Bone marrow (tissue), 2 donors: ENCODE data around the gene SLC6A12.

Experiments
- DNase-seq, 2 donors: peaks; one replicate each; lab custom pipeline; 2025; lab: John Stamatoyannopoulos, UW

The SLC6A12 gene

GRCh38 chr12:163406-163986 lies 50.5 kb downstream of the SLC6A12 start:
- no peak for DNase-seq

DNA sequence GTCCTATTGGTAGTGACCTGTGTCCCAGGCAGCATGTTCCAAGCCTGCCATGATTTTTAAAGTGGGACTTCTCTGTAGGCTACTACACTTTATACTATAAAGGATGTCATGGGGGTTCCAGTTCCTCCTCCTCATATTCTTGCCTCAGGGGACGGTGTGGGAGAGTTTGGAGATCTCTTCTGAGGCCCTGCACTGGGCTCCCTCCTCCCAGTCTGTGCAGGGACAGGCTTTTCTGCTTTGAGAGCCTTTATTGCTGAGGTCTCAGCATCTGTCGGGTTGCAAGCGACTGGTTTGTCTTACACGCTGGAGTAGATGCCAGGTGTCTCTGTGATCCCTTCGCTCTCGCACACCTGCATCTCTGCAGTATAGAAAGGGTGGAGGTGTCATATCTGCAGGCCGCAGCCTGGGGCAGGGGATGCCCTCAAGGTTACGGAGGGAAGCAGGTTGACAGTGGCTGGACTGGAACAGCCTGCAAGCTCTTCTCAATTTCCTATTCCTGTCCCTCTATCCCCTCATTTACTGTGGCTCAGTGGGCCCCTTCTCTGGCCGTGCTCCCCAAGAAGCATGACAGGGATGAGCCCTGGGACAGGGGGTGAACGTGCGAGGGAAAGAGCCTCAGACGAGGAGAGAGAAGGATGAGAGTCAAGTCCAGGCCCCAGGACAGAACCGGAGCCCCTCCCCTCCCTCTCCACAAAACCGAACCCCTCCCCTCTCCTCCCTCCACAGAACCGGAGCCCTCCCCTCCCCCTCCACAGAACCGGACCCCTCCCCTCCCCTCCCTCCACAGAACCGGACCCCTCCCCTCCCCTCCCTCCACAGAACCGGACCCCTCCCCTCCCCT lies 51.3 kb downstream of the SLC6A12 start:
- no peak for DNase-seq

DNA sequence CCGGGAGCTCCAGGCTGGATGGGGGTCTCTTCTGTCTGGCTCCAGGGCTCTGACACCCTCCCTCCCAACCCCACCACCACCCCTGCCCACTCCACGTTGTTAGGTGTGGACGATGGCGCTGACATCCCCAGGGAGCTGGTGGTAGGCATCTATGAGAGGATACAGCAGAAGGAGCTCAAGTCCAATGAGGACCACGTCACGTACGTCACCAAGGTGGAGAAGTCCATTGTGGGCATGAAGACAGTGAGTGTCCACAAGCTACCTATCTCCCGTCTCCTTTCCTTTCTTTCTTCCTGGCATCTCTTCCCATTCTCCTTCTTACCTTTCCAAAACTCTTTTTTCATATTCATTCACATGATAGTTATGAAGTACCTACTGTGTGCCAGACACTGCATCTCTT lies 52.1 kb downstream of the SLC6A12 start:
- no peak for DNase-seq

GRCh38 chr12:160858-161257 lies 53.1 kb downstream of the SLC6A12 start:
- no peak for DNase-seq

GRCh38 chr12:159156-159782 lies 54.7 kb downstream of the SLC6A12 start:
- no peak for DNase-seq

DNA sequence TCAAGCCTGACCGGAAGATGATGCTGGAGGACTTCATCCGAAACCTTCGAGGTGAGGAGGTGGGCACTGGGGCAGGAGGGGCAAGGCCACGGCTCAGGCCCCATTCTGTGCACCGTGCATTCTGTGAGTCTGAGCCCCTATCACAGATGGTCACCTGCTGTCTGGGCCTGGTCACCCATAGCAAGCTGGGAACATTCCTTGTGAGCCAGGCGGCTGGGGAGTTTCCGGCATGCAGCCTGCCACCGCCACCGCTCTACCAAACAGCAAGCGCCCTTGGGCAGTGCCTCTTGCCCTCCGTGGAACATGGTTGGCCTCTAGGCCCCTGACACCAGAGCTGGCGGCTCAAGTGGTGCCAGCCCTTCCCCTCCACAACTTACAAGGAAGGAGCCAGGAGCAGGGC lies 56.3 kb downstream of the SLC6A12 start:
- no peak for DNase-seq

GRCh38 chr12:156945-157344 lies 57.0 kb downstream of the SLC6A12 start:
- no peak for DNase-seq

GRCh38 chr12:155646-156045 lies 58.3 kb downstream of the SLC6A12 start:
- DNase-seq, result no peak

DNA sequence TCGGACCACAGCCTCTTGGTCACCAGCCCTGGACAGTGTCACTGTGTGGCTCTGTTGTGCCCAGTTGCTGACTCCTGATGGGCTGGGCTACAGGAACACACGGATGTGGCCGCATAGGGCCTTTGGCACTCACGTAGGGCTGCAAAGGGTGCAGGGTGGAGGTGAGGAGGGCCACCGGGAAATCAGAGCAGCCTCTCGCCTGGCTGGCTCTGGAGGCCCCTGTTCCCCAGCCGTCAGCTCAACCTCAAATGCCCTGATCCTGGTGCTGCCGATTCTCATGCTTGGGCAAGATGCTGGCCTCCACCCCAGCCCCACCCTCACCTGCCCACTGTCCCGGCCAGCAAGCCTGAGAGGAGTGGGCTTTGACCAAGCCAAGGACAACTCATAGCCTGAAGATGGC lies 59.0 kb downstream of the SLC6A12 start:
- DNase-seq, result no peak

DNA sequence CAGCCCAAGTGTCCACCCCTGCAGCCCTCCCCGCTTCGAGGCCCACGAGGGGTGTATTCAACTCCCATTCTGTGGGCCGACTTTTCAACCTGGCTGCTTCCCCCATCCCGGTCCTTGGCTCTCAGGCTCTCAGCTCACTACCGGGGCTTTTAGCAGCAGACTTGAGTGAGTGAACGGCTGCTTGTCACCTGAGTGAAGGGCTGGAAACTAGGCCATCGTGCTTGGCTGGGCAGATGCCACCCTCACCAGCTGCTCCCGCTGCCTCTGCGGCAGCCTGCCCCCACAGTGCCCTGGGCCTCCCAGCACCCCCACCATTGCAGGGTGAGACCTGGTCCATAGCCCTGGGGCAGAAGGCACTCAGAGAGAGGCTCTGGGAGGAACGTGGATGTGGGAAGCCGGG lies 59.9 kb downstream of the SLC6A12 start:
- DNase-seq, result no peak

GRCh38 chr12:153080-153746 lies 60.7 kb downstream of the SLC6A12 start:
- DNase-seq, result peak in 1 of 2 donors; percentile 63

GRCh38 chr12:152440-152839 lies 61.5 kb downstream of the SLC6A12 start:
- DNase-seq, result no peak

GRCh38 chr12:151579-151978 lies 62.4 kb downstream of the SLC6A12 start:
- no peak for DNase-seq

DNA sequence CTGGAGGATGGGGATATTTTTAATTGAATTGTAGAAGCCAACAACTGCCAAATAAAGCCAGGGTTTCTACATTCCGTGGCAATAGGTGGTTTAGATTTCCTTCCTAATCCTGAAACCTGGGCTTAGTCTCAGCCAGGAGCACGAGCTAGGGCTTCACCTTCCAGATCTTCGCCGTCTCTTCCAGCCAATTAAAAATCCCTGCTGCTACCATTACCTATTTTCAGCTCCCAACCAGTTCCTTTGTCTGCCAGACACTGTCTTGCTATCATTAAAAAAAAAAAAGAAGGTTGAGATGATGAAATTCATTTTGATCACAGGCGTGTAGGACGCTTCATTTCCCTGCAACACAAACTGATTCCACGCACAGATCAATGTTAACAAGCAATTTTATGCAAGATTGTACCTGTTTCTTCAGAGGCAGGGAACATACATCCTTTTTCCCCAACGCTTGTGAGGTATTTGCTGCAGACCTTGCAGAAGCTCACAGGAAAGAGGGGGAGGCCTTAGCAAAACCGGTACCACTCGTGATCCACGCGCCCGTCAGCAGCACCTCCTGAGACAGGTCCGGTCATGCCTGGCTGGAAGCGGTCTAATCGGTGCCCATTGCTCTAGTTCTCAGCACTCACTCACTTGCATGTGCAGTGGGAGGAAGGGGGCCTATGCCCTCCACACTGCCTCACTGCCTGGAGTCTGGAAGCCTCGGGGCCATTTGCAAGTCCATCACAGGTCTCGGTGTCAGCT lies 65.1 kb downstream of the SLC6A12 start:
- DNase-seq, result no peak

- DNase-seq, result no peak
Measured at GRCh38 chr12:147242-147641, 66.7 kb downstream of the SLC6A12 start.

GRCh38 chr12:145369-145960 lies 68.5 kb downstream of the SLC6A12 start:
- DNase-seq, result no peak

DNA sequence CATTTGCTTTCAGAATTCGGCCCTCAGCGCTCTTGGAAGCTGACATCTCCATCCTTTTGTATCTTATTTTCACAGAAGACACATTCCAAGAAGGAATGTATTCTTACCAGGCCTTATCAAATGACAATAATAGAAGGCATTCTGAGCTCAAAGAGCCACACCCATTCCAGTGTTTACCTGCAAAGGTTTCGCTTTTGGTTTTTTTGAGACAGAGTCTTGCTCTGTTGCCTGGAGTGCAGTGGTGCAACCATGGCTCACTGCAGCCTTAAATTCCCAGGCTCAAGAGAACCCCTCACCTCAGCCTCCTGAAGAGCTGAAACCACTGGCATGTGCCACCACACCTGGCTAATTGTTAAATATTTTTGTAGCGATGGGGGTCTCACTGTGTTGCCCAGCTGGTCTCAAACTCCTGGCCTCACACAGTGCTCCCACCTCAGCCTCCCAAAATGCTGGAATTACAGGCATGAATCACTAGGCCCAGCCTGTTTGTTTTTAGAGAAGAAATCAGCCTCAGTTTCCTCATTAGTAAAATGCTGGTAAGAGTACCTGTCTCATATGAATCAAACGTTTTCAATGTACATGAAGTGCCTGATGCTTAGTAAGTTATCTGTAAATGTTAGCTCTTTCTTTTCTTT lies 69.2 kb downstream of the SLC6A12 start:
- DNase-seq, result no peak

GRCh38 chr12:143964-144649 lies 69.8 kb downstream of the SLC6A12 start:
- DNase-seq, result no peak

DNA sequence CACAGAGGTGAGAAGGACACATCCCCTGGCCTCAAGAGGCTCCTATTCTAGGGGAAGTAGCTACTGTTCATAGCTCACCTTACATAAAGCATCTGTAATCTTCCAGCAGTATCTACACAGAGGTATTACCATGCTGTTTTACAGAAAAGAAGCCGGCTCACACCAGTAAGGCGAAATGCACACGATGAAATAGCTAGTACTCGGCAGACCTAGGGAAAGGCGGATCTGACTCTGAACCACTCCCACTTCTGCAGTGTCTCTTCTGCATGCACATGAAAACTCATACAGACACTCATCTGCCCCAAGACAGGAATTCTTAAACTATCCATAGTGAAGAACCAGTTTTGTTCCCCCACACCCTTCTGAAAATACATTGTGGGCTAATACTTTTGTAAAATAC lies 73.8 kb downstream of the SLC6A12 start:
- no peak for DNase-seq
